ENCODE measurements around the gene LRRFIP1.
"Not testable (repeated sequence)": the region's sequence is repeated elsewhere in the genome, so short reads cannot be mapped to it uniquely, and the experiment has no call there.

LRRFIP1 gene

GRCh38 chr2:237744613-237745249 lies 117.3 kb downstream of the LRRFIP1 start:
- DNase-seq (ENCODE audit: low spot score): peak; percentile 93

DNA sequence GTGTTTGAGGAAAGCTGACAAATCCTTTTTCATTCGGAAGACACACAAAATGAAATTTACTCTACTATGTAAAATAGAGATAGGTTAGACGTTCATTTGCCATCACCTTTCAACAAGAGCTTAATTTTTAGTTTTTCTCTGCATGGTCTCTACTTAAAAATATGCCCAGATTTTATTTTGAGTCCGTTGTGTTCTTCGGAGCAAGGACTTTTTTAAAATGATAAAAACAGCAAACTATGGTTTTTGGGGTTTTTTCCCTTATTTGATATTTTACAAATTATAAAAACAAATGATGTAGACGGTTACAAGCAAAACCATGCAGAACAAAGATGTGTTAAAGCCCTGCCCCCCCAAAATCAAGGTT lies 117.8 kb downstream of the LRRFIP1 start:
- DNase-seq (ENCODE audit: low spot score): no peak

GRCh38 chr2:237746302-237747080 lies 119.1 kb downstream of the LRRFIP1 start:
- no peak for DNase-seq (ENCODE audit: low spot score)

DNA sequence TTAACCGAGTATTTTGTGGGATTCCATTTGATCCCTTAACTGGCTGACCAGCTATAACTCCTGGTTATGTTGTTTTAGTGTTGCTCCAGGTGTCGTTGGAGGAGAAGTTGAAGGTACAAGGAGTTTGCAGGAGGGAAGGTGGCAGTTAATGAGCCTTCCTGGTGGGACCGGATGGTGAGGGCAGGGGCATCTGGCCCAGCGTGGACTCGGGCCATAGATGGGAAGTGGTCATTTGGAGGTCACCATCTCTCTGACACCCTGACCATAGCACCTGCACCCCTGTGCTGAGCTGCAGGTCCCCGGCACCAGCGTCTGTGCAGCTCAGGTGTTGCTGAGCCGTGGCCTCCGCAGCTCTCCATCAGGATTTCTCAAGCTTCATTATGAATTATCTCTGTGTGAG lies 119.8 kb downstream of the LRRFIP1 start:
- no peak for DNase-seq (ENCODE audit: low spot score)

- DNase-seq (ENCODE audit: low spot score): no peak
These were observed 121.6 kb downstream of the LRRFIP1 start for GRCh38 chr2:237749002-237749401.

DNA sequence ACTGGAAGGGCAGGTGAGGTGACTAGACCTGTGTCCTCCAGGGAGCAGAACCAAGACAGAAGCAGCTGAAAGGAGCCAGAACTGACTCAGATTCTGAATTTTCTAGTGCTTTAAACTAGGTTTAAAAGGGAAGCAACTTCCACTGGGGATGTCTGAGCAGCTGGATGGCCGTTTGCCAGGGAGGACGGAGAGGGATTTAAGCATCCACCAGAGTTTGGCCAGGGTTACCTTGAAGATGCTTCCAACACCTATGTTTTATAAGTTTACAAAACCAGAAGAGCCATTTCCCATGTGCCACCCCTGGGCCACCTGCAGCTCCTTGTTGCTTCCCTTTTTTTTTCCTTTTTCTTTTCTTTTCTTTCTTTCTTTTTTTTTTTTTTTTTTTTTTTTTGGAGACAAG lies 122.6 kb downstream of the LRRFIP1 start:
- DNase-seq (ENCODE audit: low spot score): no peak

DNA sequence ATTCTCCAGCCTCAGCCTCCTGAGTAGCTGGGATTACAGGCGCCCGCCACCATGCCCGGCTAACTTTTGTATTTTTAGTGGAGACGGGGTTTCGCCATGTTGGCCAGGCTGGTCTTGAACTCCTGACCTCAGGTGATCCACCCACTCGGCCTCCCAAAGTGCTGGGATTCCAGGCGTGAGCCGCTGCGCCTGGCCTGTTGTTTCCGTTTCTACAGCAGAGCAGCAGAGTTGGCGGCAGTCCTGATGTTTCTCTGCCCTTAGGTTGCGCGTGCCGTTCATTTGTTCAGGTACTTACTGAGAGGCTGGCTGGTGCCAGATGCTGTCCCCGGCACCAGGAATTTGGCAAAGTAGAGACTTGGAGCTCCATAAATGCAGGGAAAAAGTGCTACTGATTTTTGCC lies 123.1 kb downstream of the LRRFIP1 start:
- DNase-seq (ENCODE audit: low spot score): not testable (repeated sequence)

- DNase-seq (ENCODE audit: low spot score): no peak
These were observed 125.4 kb downstream of the LRRFIP1 start for GRCh38 chr2:237752761-237753165.

GRCh38 chr2:237754182-237754581 lies 126.8 kb downstream of the LRRFIP1 start:
- no peak for DNase-seq (ENCODE audit: low spot score)

- DNase-seq (ENCODE audit: low spot score): no peak
These were observed 127.3 kb downstream of the LRRFIP1 start for GRCh38 chr2:237754626-237755248.

- DNase-seq (ENCODE audit: low spot score): no peak
These were observed 130.2 kb downstream of the LRRFIP1 start for GRCh38 chr2:237757616-237758015.

DNA sequence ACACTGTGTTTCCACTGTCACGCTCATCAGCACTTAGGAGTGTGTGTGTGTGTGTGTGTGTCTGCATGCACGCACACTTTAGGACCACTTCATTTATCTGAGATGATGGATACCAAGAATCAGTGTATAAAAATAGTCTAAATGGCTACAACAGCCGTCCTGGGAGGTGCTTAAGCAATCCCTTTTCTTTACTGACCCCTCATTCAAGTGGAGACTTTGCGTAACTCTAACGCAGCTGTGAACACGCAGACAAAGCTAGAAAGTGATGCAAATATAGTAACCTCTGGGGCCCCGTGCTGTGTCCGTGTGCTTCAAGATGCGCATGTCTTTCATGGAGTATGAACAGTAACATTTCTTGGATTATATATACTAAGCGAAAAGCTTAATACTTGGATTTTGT lies 130.8 kb downstream of the LRRFIP1 start:
- DNase-seq (ENCODE audit: low spot score): no peak

- no peak for DNase-seq (ENCODE audit: low spot score)
These were observed 131.8 kb downstream of the LRRFIP1 start for GRCh38 chr2:237759176-237759575.

- DNase-seq (ENCODE audit: low spot score): no peak
These were observed 133.4 kb downstream of the LRRFIP1 start for GRCh38 chr2:237760506-237761502.

DNA sequence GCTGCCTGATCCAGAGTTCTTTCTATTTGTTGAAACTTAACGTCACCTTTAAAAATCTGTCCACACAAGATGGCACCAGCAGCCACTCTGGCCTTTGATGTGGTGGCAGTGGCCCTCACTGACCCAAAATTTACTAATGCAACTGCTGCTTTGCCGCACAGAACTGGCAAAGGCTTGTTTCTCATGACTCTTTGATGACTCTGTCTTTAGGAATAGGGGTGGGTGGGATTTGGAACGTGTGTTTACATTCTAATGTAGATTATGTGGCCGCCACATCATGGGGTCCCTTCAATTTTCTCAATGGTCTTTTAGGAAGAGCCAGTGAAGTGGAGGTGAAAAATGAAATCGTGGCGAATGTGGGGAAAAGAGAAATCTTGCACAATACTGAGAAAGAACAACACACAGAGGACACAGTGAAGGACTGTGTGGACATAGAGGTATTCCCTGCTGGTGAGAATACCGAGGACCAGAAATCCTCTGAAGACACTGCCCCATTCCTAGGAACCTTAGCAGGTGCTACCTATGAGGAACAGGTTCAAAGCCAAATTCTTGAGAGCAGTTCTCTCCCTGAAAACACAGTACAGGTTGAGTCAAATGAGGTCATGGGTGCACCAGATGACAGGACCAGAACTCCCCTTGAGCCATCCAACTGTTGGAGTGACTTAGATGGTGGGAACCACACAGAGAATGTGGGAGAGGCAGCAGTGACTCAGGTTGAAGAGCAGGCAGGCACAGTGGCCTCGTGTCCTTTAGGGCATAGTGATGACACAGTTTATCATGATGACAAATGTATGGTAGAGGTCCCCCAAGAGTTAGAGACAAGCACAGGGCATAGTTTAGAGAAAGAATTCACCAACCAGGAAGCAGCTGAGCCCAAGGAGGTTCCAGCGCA lies 135.2 kb downstream of the LRRFIP1 start:
- DNase-seq (ENCODE audit: low spot score): peak; percentile 26

DNA sequence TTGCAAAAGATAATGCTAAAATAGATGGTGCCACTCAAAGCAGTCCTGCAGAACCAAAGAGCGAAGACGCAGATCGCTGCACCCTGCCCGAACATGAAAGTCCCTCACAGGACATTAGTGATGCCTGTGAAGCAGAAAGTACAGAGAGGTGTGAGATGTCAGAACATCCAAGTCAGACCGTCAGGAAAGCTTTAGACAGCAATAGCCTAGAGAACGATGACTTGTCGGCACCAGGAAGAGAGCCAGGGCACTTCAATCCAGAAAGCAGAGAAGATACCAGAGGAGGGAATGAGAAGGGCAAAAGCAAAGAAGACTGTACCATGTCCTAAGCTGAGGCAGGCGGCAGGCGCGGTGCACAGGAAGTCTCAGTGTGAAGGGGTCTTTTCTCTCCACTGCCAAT lies 136.4 kb downstream of the LRRFIP1 start:
- no peak for DNase-seq (ENCODE audit: low spot score)

GRCh38 chr2:237765122-237765521 lies 137.7 kb downstream of the LRRFIP1 start:
- DNase-seq (ENCODE audit: low spot score): not testable (repeated sequence)

- DNase-seq (ENCODE audit: low spot score): no peak
These were observed 138.5 kb downstream of the LRRFIP1 start for GRCh38 chr2:237765875-237766274.

DNA sequence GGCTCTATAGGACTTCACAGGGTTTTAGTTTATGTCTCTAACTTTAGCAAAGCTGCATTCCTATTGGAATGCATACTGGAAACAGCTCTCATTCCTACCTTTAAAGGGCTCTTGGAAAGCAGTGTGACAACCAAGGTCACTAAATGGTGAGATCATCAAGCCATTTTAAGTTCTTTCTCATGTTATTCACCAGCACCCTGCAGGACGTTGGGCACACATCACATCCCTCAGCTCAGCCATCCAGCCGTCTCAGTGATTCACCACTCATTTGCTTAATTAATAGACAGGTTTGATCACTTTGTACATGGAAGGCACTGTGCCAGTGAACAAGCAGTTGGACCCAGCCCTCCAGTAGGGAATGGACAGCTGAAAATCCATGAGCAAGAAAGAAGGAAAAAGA lies 139.0 kb downstream of the LRRFIP1 start:
- DNase-seq (ENCODE audit: low spot score): peak; percentile 25

- DNase-seq (ENCODE audit: low spot score): no peak
These were observed 145.1 kb downstream of the LRRFIP1 start for GRCh38 chr2:237772513-237772912.

DNA sequence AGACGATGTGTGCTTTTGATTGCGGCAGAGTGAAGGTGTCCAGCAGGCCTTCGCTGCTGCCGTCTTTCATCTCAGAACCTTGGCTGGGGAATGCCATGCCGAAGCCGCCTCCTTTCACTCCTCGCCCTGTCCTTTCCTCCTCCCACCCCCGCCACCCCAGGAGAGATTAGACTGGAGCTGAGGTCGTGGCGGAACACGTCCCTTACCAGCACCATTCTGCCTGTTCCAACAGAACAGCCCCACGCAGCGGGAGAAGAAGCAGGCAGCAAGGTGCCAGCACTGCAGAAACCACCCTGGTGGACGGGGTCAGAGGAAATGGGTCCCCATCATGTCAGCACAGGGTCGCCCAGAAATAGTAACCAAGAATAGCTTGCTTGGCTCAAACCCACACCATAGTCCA lies 146.4 kb downstream of the LRRFIP1 start:
- DNase-seq (ENCODE audit: low spot score): no peak

Measured in AG20443 (cell line).